HCT116 (cell line): ENCODE data around the gene FAT1. TPM values are rescaled to one million over a fixed set of nuclear protein-coding genes. Genes with fewer than 3 reads are reported as not detected.

Experiments used
- ATAC-seq: fragments of 200-7000 bp; cut with Tn5 transposase; 2 replicates; pipeline ENCODE4 v1.9.1; 2020; ENCODE audit warnings: mild to moderate bottlenecking, moderate library complexity
- BruUV-seq: library from RNA; stranded (reverse); fragments of 400-500 nt; replicated peaks from 2 replicates; lab custom pipeline; 2021; lab: Mats Ljungman, UMichigan
- CTCF ChIA-PET: fragments of 300-600 bp; sonication (Branson Sonifier 250); formaldehyde crosslinking; loops from one replicate; lab custom pipeline; 2021; ENCODE audit warnings: antibody characterized with exemption; lab: Charles Lee
- POLR2A ChIA-PET: fragments of 300-600, 350-600 bp; sonication (Branson Sonifier 250); formaldehyde crosslinking; loops from one replicate; lab custom pipeline; 2021; ENCODE audit warnings: antibody characterized with exemption; lab: Charles Lee
- RAD21 ChIA-PET, 2 experiments: fragments of 300-600 bp; sonication (Branson Sonifier 250); formaldehyde crosslinking; loops; one replicate each; lab custom pipeline; 2023; ENCODE audit warnings: low total read pairs in 2 of 2; ENCODE audit not compliant: uncharacterized antibody in 2 of 2, unreplicated experiment in 2 of 2, low non-redundant PET in 1 of 2; lab: Charles Lee
- DNase-seq: peaks from one replicate; pipeline ENCODE4 v3.0.0-alpha.2; 2010; ENCODE audit warnings: low read depth, low spot score
- H2AFZ ChIP-seq: fragments of 200-600 bp; shearing (Covaris generic), sonication (generic); 2 replicates; pipeline ENCODE4 v1.6.1; 2017; ENCODE audit warnings: low read depth, mixed run types, mixed read lengths, antibody characterized with exemption, low read length; ENCODE audit not compliant: poor library complexity, severe bottlenecking
- H3K27ac ChIP-seq: 2 replicates; pipeline ENCODE4 v1.5.1; 2012; ENCODE audit warnings: low read depth, low read length
- H3K27me3 ChIP-seq: fragments of 200-600 bp; sonication (generic); 2 replicates; pipeline ENCODE4 v1.6.1; 2016; ENCODE audit warnings: mixed run types, low read length, mixed read lengths; ENCODE audit not compliant: insufficient read depth
- H3K36me3 ChIP-seq, 2 experiments: fragments of 200-500 bp in 1 of 2; fragments of 200-600 bp in 1 of 2; sonication (Bioruptor generic) in 1 of 2; sonication (generic) in 1 of 2; 2 replicates each; pipeline versions ENCODE4 v1.5.1 to v1.6.1; 2014 to 2016; ENCODE audit warnings: low read length in 2 of 2, inconsistent platforms in 1 of 2, mixed read lengths in 1 of 2, mixed run types in 1 of 2; ENCODE audit not compliant: insufficient read depth in 2 of 2, control insufficient read depth in 1 of 2
- H3K4me1 ChIP-seq, 2 experiments: fragments of 200-600 bp in 1 of 2; sonication (generic) in 1 of 2; 2 replicates each; pipeline versions ENCODE4 v1.5.1 to v1.6.1; 2012 to 2017; ENCODE audit warnings: low read length in 2 of 2, inconsistent platforms in 1 of 2, mild to moderate bottlenecking in 1 of 2, mixed read lengths in 1 of 2, mixed run types in 1 of 2, moderate library complexity in 1 of 2; ENCODE audit not compliant: insufficient read depth in 2 of 2, control insufficient read depth in 1 of 2
- H3K4me2 ChIP-seq: fragments of 200-600 bp; sonication (generic); 2 replicates; pipeline ENCODE4 v1.6.1; 2017; ENCODE audit warnings: mixed run types, low read length, mixed read lengths
- H3K4me3 ChIP-seq, 2 experiments: fragments of 200-600 bp in 1 of 2; sonication (generic) in 1 of 2; replicated peaks in 1 of 2; 2 replicates each; pipeline ENCODE4 v1.5.1; 2011 to 2016; ENCODE audit warnings: low read length in 2 of 2, control low read depth in 1 of 2, low read depth in 1 of 2, mild to moderate bottlenecking in 1 of 2, mixed read lengths in 1 of 2, mixed run types in 1 of 2
- H3K79me2 ChIP-seq: fragments of 200-600 bp; sonication (generic); 2 replicates; pipeline ENCODE4 v1.6.1; 2017; ENCODE audit warnings: mild to moderate bottlenecking, mixed run types, low read length, moderate library complexity, mixed read lengths; ENCODE audit not compliant: insufficient read depth
- H3K9ac ChIP-seq: fragments of 200-600 bp; sonication (generic); 2 replicates; pipeline ENCODE4 v1.6.1; 2016; ENCODE audit warnings: low read length, mixed read lengths
- H3K9me2 ChIP-seq: fragments of 200-600 bp; sonication (generic), shearing (Covaris generic); 2 replicates; pipeline ENCODE4 v1.6.1; 2017; ENCODE audit warnings: mixed run types, mild to moderate bottlenecking, moderate library complexity; ENCODE audit not compliant: insufficient read depth
- H3K9me3 ChIP-seq, 2 experiments: fragments of 200-500 bp in 1 of 2; fragments of 200-600 bp in 1 of 2; sonication (Bioruptor generic) in 1 of 2; sonication (generic) in 1 of 2; 2 replicates each; pipeline ENCODE4 v1.6.1; 2014 to 2017; ENCODE audit warnings: low read length in 2 of 2, mixed read lengths in 2 of 2, inconsistent platforms in 1 of 2, low read depth in 1 of 2, mild to moderate bottlenecking in 1 of 2, mixed run types in 1 of 2, moderate library complexity in 1 of 2; ENCODE audit not compliant: control insufficient read depth in 1 of 2, insufficient read depth in 1 of 2
- H4K20me1 ChIP-seq: fragments of 200-600 bp; sonication (generic), shearing (Covaris generic); 2 replicates; pipeline ENCODE4 v1.6.1; 2017; ENCODE audit warnings: mixed run types, mild to moderate bottlenecking, moderate library complexity; ENCODE audit not compliant: insufficient read depth
- CBX3 ChIP-seq: IDR thresholded peaks from 2 replicates; pipeline ENCODE4 v1.6.1; 2012; ENCODE audit warnings: low read depth
- CEBPB ChIP-seq: IDR thresholded peaks from 2 replicates; pipeline ENCODE4 v1.6.1; 2012; ENCODE audit warnings: low read depth
- CTCF ChIP-seq, 3 experiments: fragments of 200-600 bp in 1 of 3; sonication (generic) in 1 of 3; IDR thresholded peaks in 2 of 3; conservative IDR thresholded peaks in 1 of 3; 2 replicates each; pipeline ENCODE4 v1.5.1; 2012 to 2017; ENCODE audit warnings: low read depth in 2 of 3, low read length in 2 of 3, antibody characterized with exemption in 1 of 3, borderline replicate concordance in 1 of 3, control low read depth in 1 of 3, mild to moderate bottlenecking in 1 of 3, mixed read lengths in 1 of 3, mixed run types in 1 of 3, moderate library complexity in 1 of 3; ENCODE audit not compliant: insufficient read depth in 1 of 3
- EGR1 ChIP-seq: IDR thresholded peaks from 2 replicates; pipeline ENCODE4 v1.6.1; 2012; ENCODE audit warnings: low read depth
- ELF1 ChIP-seq: IDR thresholded peaks from 2 replicates; pipeline ENCODE4 v1.6.1; 2012; ENCODE audit warnings: low read depth, borderline replicate concordance
- EZH2 ChIP-seq: fragments of 200-600 bp; sonication (generic); IDR thresholded peaks from 2 replicates; pipeline ENCODE4 v1.6.1; 2017; ENCODE audit warnings: antibody characterized with exemption, mixed run types
- EZH2phosphoT487 ChIP-seq: fragments of 200-600 bp; IDR thresholded peaks from 2 replicates; pipeline ENCODE4 v1.6.1; 2018; ENCODE audit warnings: antibody characterized with exemption, borderline replicate concordance
- FOSL1 ChIP-seq: IDR thresholded peaks from 2 replicates; pipeline ENCODE4 v1.6.1; 2012; ENCODE audit warnings: low read depth
- JUND ChIP-seq: IDR thresholded peaks from 2 replicates; pipeline ENCODE4 v1.6.1; 2012
- MAX ChIP-seq: IDR thresholded peaks from 2 replicates; pipeline ENCODE4 v1.6.1; 2012
- POLR2A ChIP-seq: IDR thresholded peaks from 2 replicates; pipeline ENCODE4 v1.7.0; 2011; ENCODE audit warnings: borderline replicate concordance; ENCODE audit not compliant: insufficient read depth, insufficient read length; ENCODE audit errors: extremely low read depth
- POLR2AphosphoS5 ChIP-seq: IDR thresholded peaks from 2 replicates; pipeline ENCODE4 v1.6.1; 2011; ENCODE audit warnings: mild to moderate bottlenecking, low read depth, low read length, moderate library complexity
- RAD21 ChIP-seq: IDR thresholded peaks from 2 replicates; pipeline ENCODE4 v1.6.1; 2012; ENCODE audit warnings: low read depth, mild to moderate bottlenecking
- SIN3A ChIP-seq: IDR thresholded peaks from 2 replicates; pipeline ENCODE4 v1.6.1; 2012; ENCODE audit warnings: low read depth
- SP1 ChIP-seq: IDR thresholded peaks from 2 replicates; pipeline ENCODE4 v1.6.1; 2012; ENCODE audit warnings: low read depth
- SRF ChIP-seq: IDR thresholded peaks from 2 replicates; pipeline ENCODE4 v1.6.1; 2012; ENCODE audit warnings: low read depth
- TCF7L2 ChIP-seq: IDR thresholded peaks from 2 replicates; pipeline ENCODE4 v1.7.0; 2011; ENCODE audit warnings: borderline replicate concordance, inconsistent platforms; ENCODE audit not compliant: insufficient read depth, insufficient read length; ENCODE audit errors: extremely low read depth
- ZBTB33 ChIP-seq: IDR thresholded peaks from 2 replicates; pipeline ENCODE4 v1.6.1; 2011; ENCODE audit warnings: mild to moderate bottlenecking, low read length, moderate library complexity; ENCODE audit not compliant: insufficient replicate concordance; ENCODE audit errors: extremely low read depth
- ZNF274 ChIP-seq: fragments of 200-500 bp; sonication (Bioruptor generic); IDR thresholded peaks from 2 replicates; pipeline ENCODE4 v1.6.1; 2014; ENCODE audit warnings: mild to moderate bottlenecking, low read depth, low read length, inconsistent platforms
- intact Hi-C: fragments of 100-400 bp; cut with micrococcal nuclease; formaldehyde crosslinking; loops from 2 replicates; pipeline ENCODE4 v1.10.0; 2022
- total RNA-seq: library from RNA; stranded (reverse); gene quantifications from one replicate; pipeline ENCODE4 v1.2.1, GENCODE V29; 2021; ENCODE audit not compliant: unreplicated experiment

The FAT1 gene
- total RNA-seq, 1 experiment from 2014 or later, result 676 TPM

GRCh38 chr4:186553717-186554116, 169.9 kb downstream of the FAT1 start:
- ChIA-PET POLR2A (interaction anchor here (0.6 kb wide), 1 partner anchor 69 kb away, joined by 3 read pairs; no protein-coding TSS in a partner anchor), CTCF (interaction anchor here (1.1 kb wide), 1 partner anchor 33 kb away, joined by 5 read pairs; no protein-coding TSS in a partner anchor), RAD21 (no interaction called here)
- no peak overlapping the region for H2AFZ ChIP-seq
- no peak for DNase-seq
- no peak overlapping the region for H3K9ac ChIP-seq
- H3K4me1 ChIP-seq, result peaks cover 0 to 13% of the 10 kb centered on the region in 2 experiments; a peak in 1 of 4 replicates
- intact Hi-C loops, result loop anchor here (10.0 kb wide), 1 partner anchor 259 kb away; no protein-coding TSS in a partner anchor
- ATAC-seq, result no peak
- no peak overlapping the region for H3K4me2 ChIP-seq
- no TSS peak for BruUV-seq
- no peak overlapping the region for H3K27ac ChIP-seq
- no peaks in the 10 kb centered on the region for H3K79me2 ChIP-seq
- H3K9me2 ChIP-seq, result no peaks in the 10 kb centered on the region
- H3K4me3 ChIP-seq, result no peak overlapping the region
- H4K20me1 ChIP-seq, result no peaks in the 10 kb centered on the region; the same call in 1 of the 2 replicates
- no peaks in the 10 kb centered on the region; the same call in 1 of the 2 replicates for H3K27me3 ChIP-seq
- H3K9me3 ChIP-seq, result no peaks in the 10 kb centered on the region
- H3K36me3 ChIP-seq, result no peaks in the 10 kb centered on the region
- no peak for TF ChIP-seq CBX3
- TF ChIP-seq SIN3A, result no peak
- no peak for TF ChIP-seq ELF1
- no peak for TF ChIP-seq POLR2A

GRCh38 chr4:186551849-186552248, 171.8 kb downstream of the FAT1 start:
- CTCF ChIA-PET, result no interaction called here
- ATAC-seq, result no peak
- Histone ChIP-seq H3K9me2 (no peaks in the 10 kb centered on the region), H4K20me1 (no peaks in the 10 kb centered on the region; the same call in 1 of the 2 replicates), H3K4me1 (peaks cover 0 to 5% of the 10 kb centered on the region in 2 experiments; a peak in 1 of 4 replicates), H3K27me3 (no peaks in the 10 kb centered on the region; the same call in 1 of the 2 replicates), H3K27ac (no peak overlapping the region), H3K4me3 (no peak overlapping the region), H3K79me2 (no peaks in the 10 kb centered on the region), H3K9ac (no peak overlapping the region), H3K4me2 (no peak overlapping the region), H2AFZ (no peak overlapping the region), H3K9me3 (no peaks in the 10 kb centered on the region), H3K36me3 (no peaks in the 10 kb centered on the region)
- no TSS peak for BruUV-seq
- intact Hi-C loops, result loop anchor here (10.0 kb wide), 1 partner anchor 257 kb away; no protein-coding TSS in a partner anchor
- POLR2A ChIA-PET, result no interaction called here
- DNase-seq, result no peak
- RAD21 ChIA-PET, result no interaction called here
- TF ChIP-seq ZNF274 (no peak), POLR2AphosphoS5 (no peak), TCF7L2 (no peak), CTCF (IDR thresholded peaks at IDR 0.05 in 2 of 3, conservative IDR thresholded peaks at IDR 0.05 in 1 of 3; ENCODE audit: borderline replicate concordance in 1 of 3, insufficient read depth in 1 of 3, low read depth in 2 of 3, low read length in 2 of 3) (no peak), ZBTB33 (no peak), EZH2 (no peak), SRF (no peak), JUND (no peak), EZH2phosphoT487 (no peak), POLR2A (no peak), RAD21 (no peak), FOSL1 (no peak), SP1 (no peak), EGR1 (no peak), MAX (no peak), CEBPB (no peak)
